NT2/D1 (cell line): Measurements from ENCODE around the gene RNFT2.

Source experiments
- SUZ12 ChIP-seq: IDR thresholded peaks from 2 replicates; pipeline ENCODE4 v1.6.1; 2011; ENCODE audit not compliant: insufficient read length, insufficient read depth; ENCODE audit errors: extremely low read depth
- YY1 ChIP-seq: IDR thresholded peaks from 2 replicates; pipeline ENCODE4 v1.6.1; 2011; ENCODE audit not compliant: insufficient read length, insufficient read depth
- ZNF274 ChIP-seq: IDR thresholded peaks from 2 replicates; pipeline ENCODE4 v1.6.1; 2011; ENCODE audit warnings: mild to moderate bottlenecking, low read depth, low read length

DNA sequence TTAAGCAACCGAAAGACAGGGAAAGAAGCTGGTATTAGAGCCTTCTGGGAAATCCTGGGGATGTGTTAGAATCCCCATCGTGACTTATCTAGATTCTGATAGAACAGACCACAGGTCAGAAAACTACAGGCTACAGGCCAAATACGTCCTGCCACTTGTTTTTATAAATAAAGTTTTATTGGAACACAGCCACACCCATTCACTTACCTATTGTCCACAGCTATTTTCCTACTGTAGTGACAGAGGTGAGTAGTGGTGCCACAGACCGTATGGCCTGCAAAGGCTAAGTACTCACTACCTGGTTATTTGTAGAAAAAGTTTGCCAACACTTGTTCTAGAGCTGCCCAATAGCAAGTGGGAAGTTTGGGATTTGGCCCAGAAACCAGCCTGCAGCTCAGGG lies 89.3 kb downstream of the RNFT2 start:
- TF ChIP-seq ZNF274 (no peak), YY1 (no peak), SUZ12 (no peak)
